Smooth muscle cell (in vitro differentiated cells): ENCODE results near the gene ZNF79. TPM values are rescaled to one million over a fixed set of nuclear protein-coding genes. Genes with fewer than 3 reads are reported as not detected.
A peak's percentile ranks its signal among the peaks of the same experiment; 100 is the strongest.

Experiments
- DNase-seq: peaks from one replicate; lab custom pipeline; 2025; ENCODE audit not compliant: unreplicated experiment; lab: John Stamatoyannopoulos, UW
- H2AFZ ChIP-seq: fragments of 200-600 bp; sonication (generic); 2 replicates; pipeline ENCODE4 v1.6.0; 2016; ENCODE audit warnings: antibody characterized with exemption, low read depth, mild to moderate bottlenecking
- H3F3A ChIP-seq: fragments of 200-600 bp; sonication (generic); 2 replicates; pipeline ENCODE4 v1.6.0; 2017; ENCODE audit warnings: antibody characterized with exemption, low read depth
- H3K27ac ChIP-seq: fragments of 200-600 bp; sonication (generic); 2 replicates; pipeline ENCODE4 v1.5.1; 2016; ENCODE audit warnings: low read depth, mild to moderate bottlenecking
- H3K27me3 ChIP-seq: fragments of 200-600 bp; sonication (generic); 2 replicates; pipeline ENCODE4 v1.6.1; 2016; ENCODE audit warnings: low read depth, mild to moderate bottlenecking
- H3K36me3 ChIP-seq: fragments of 200-600 bp; sonication (generic); 2 replicates; pipeline ENCODE4 v1.5.1; 2016; ENCODE audit warnings: low read depth
- H3K4me1 ChIP-seq: fragments of 200-600 bp; sonication (generic); 2 replicates; pipeline ENCODE4 v1.5.1; 2016; ENCODE audit warnings: low read depth
- H3K4me2 ChIP-seq: fragments of 200-600 bp; sonication (generic); 2 replicates; pipeline ENCODE4 v1.6.0; 2016; ENCODE audit warnings: mild to moderate bottlenecking
- H3K4me3 ChIP-seq: fragments of 200-600 bp; sonication (generic); 2 replicates; pipeline ENCODE4 v1.5.1; 2016; ENCODE audit warnings: mild to moderate bottlenecking
- H3K79me2 ChIP-seq: fragments of 200-600 bp; sonication (generic); 2 replicates; pipeline ENCODE4 v1.6.0; 2016; ENCODE audit warnings: low read depth, mild to moderate bottlenecking
- H3K9ac ChIP-seq: fragments of 200-600 bp; sonication (generic); 2 replicates; pipeline ENCODE4 v1.6.0; 2016; ENCODE audit warnings: low read depth
- H3K9me3 ChIP-seq: fragments of 200-600 bp; sonication (generic); replicated peaks from 2 replicates; pipeline ENCODE4 v1.5.1; 2016; ENCODE audit warnings: low read depth
- H4K20me1 ChIP-seq: fragments of 200-600 bp; sonication (generic); 2 replicates; pipeline ENCODE4 v1.6.0; 2016; ENCODE audit warnings: low read depth
- CTCF ChIP-seq: fragments of 200-600 bp; sonication (generic); IDR thresholded peaks from 2 replicates; pipeline ENCODE4 v1.5.1; 2017; ENCODE audit warnings: borderline replicate concordance, mild to moderate bottlenecking, antibody characterized with exemption; ENCODE audit not compliant: insufficient read depth, poor library complexity, severe bottlenecking
- WGBS: methylation state at CpG from one replicate; pipeline ENCODE4 v1.1.7; 2016; ENCODE audit warnings: low lambda C conversion rate; 5-methylcytosine and 5-hydroxymethylcytosine counted together
- polyA plus RNA-seq: library from polyadenylated mRNA; unstranded; fragments of >200 nt; fragmentation: Nextera tagmentation; extraction: Ambion mirVana; gene quantifications from 2 replicates; pipeline ENCODE4 v1.2.1, GENCODE V29; 2016
- total RNA-seq: library from RNA; depleted of rRNA; stranded (reverse); fragments of >200 nt; gene quantifications from 2 replicates; pipeline ENCODE4 v1.2.3, GENCODE V29; 2014

The ZNF79 gene
- total and polyA plus RNA-seq, 2 experiments from 2014 or later: 4.3 to 6.6 TPM

GRCh38 chr9:127451858-127452656, 27.9 kb downstream of the ZNF79 start:
- Histone ChIP-seq H3K79me2 (peaks cover 36% of the 10 kb centered on the region), H3K4me2 (peak overlapping the region; percentile 94), H3K4me1 (peaks cover 17% of the 10 kb centered on the region), H3K27me3 (no peaks in the 10 kb centered on the region), H3K9ac (peak overlapping the region; percentile 94), H3K9me3 (no peaks in the 10 kb centered on the region), H3K36me3 (no peaks in the 10 kb centered on the region), H3F3A (peaks cover 28% of the 10 kb centered on the region), H3K27ac (peak overlapping the region; percentile 89), H4K20me1 (peaks cover 40% of the 10 kb centered on the region), H2AFZ (peak overlapping the region; percentile 94), H3K4me3 (peak overlapping the region; percentile 86)
- WGBS: 14% methylated on average over 27 of the region's 29 CpGs
- TF ChIP-seq CTCF: no peak
- DNase-seq: no peak

GRCh38 chr9:127452691-127453090, 28.5 kb downstream of the ZNF79 start:
- WGBS: 91% methylated on average over 4 of the region's 4 CpGs
- H4K20me1 ChIP-seq: peaks cover 34% of the 10 kb centered on the region
- TF ChIP-seq CTCF: no peak
- H3K79me2 ChIP-seq: peaks cover 36% of the 10 kb centered on the region
- peak overlapping the region; percentile 94 for H3K4me2 ChIP-seq
- no peaks in the 10 kb centered on the region for H3K9me3 ChIP-seq
- H3K27me3 ChIP-seq: no peaks in the 10 kb centered on the region
- peaks cover 17% of the 10 kb centered on the region for H3K4me1 ChIP-seq
- peak overlapping the region; percentile 86 for H3K4me3 ChIP-seq
- no peak overlapping the region for H3K9ac ChIP-seq
- no peak overlapping the region for H2AFZ ChIP-seq
- no peaks in the 10 kb centered on the region for H3K36me3 ChIP-seq
- no peak for DNase-seq
- H3K27ac ChIP-seq: no peak overlapping the region
- H3F3A ChIP-seq: peaks cover 24% of the 10 kb centered on the region

- H3K9ac ChIP-seq: no peak overlapping the region
- no peak overlapping the region for H3K4me2 ChIP-seq
- peaks cover under 1% of the 10 kb centered on the region for H3K4me1 ChIP-seq
- no peak for DNase-seq
- no peak overlapping the region for H3K4me3 ChIP-seq
- peak; percentile 12 for TF ChIP-seq CTCF
- H4K20me1 ChIP-seq: peaks cover 6% of the 10 kb centered on the region
- H3K79me2 ChIP-seq: peaks cover 11% of the 10 kb centered on the region
- WGBS: 85% methylated on average over 6 of the region's 6 CpGs
- no peaks in the 10 kb centered on the region for H3K27me3 ChIP-seq
- no peak overlapping the region for H3K27ac ChIP-seq
- no peaks in the 10 kb centered on the region for H3F3A ChIP-seq
- H3K36me3 ChIP-seq: peaks cover 3% of the 10 kb centered on the region
- H3K9me3 ChIP-seq: no peaks in the 10 kb centered on the region
- H2AFZ ChIP-seq: no peak overlapping the region
These were observed 31.3 kb downstream of the ZNF79 start for GRCh38 chr9:127455324-127455992.
